GM12865 (cell line): ENCODE measurements around the gene PKNOX2.

Experiments
- DNase-seq: peaks from one replicate; pipeline ENCODE4 v3.0.0; 2010; ENCODE audit warnings: low read depth
- H3K4me3 ChIP-seq: 2 replicates; pipeline ENCODE4 v1.5.1; 2011; ENCODE audit warnings: mild to moderate bottlenecking, low read depth, low read length, control low read depth
- TF ChIP-seq, protein P1 (sequence below): IDR thresholded peaks from 2 replicates; pipeline ENCODE4 v1.5.1; 2011; ENCODE audit warnings: low read length, control low read depth, low read depth, inconsistent platforms; ENCODE audit not compliant: insufficient read depth; ENCODE audit errors: missing control alignments

Gene PKNOX2

GRCh38 chr11:125162743-125163142, 1.8 kb upstream of the PKNOX2 start:
- TF ChIP-seq, protein P1, sequence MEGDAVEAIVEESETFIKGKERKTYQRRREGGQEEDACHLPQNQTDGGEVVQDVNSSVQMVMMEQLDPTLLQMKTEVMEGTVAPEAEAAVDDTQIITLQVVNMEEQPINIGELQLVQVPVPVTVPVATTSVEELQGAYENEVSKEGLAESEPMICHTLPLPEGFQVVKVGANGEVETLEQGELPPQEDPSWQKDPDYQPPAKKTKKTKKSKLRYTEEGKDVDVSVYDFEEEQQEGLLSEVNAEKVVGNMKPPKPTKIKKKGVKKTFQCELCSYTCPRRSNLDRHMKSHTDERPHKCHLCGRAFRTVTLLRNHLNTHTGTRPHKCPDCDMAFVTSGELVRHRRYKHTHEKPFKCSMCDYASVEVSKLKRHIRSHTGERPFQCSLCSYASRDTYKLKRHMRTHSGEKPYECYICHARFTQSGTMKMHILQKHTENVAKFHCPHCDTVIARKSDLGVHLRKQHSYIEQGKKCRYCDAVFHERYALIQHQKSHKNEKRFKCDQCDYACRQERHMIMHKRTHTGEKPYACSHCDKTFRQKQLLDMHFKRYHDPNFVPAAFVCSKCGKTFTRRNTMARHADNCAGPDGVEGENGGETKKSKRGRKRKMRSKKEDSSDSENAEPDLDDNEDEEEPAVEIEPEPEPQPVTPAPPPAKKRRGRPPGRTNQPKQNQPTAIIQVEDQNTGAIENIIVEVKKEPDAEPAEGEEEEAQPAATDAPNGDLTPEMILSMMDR, result no peak
- H3K4me3 ChIP-seq, result no peak overlapping the region
- DNase-seq, result no peak

GRCh38 chr11:125163431-125164063, 1.0 kb upstream of the PKNOX2 start:
- H3K4me3 ChIP-seq, result no peak overlapping the region
- no peak for DNase-seq
- TF ChIP-seq, protein P1, result no peak

DNA sequence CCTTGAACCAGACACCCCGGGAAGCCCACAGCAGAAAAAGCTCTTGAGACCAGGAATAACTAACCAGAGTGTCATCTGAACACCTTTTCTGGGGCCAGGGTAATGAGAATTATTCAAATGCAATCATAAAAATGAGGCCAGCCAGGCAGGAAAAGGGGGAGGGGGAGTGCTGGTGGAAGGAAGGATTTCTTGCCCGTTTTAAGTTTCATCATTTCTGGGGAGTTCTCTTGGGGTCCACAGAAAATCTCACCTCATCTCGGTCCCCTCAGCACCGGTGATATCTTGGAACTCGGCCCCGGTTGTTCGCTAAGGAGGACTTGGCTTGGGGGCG, 495 bp upstream of the PKNOX2 start:
- TF ChIP-seq, protein P1, result no peak
- no peak overlapping the region for H3K4me3 ChIP-seq
- DNase-seq, result no peak

- TF ChIP-seq, protein P1, result no peak
- no peak overlapping the region for H3K4me3 ChIP-seq
- no peak for DNase-seq
Observed at GRCh38 chr11:125165111-125165842, 726 bp downstream of the PKNOX2 start.

GRCh38 chr11:125165843-125166763, 1.6 kb downstream of the PKNOX2 start:
- TF ChIP-seq, protein P1, result no peak
- no peak overlapping the region for H3K4me3 ChIP-seq
- DNase-seq, result no peak

GRCh38 chr11:125166764-125167291, 2.3 kb downstream of the PKNOX2 start:
- H3K4me3 ChIP-seq, result no peak overlapping the region
- TF ChIP-seq, protein P1, result no peak
- DNase-seq, result no peak
